IPS-15b (cell line): ENCODE results near the gene ELAVL4.
"Not testable (repeated sequence)": the region's sequence is repeated elsewhere in the genome, so short reads cannot be mapped to it uniquely, and the experiment has no call there.

Experiments
- H3K27me3 ChIP-seq: one replicate; pipeline ENCODE4 v1.6.1; 2013; ENCODE audit warnings: low read length; ENCODE audit not compliant: control insufficient read depth, insufficient read depth
- H3K36me3 ChIP-seq: one replicate; pipeline ENCODE4 v1.6.1; 2013; ENCODE audit warnings: low read length; ENCODE audit not compliant: control insufficient read depth, insufficient read depth
- H3K4me1 ChIP-seq: one replicate; pipeline ENCODE4 v1.6.1; 2013; ENCODE audit warnings: mild to moderate bottlenecking, low read length; ENCODE audit not compliant: control insufficient read depth, insufficient read depth
- H3K4me3 ChIP-seq: one replicate; pipeline ENCODE4 v1.5.1; 2013; ENCODE audit warnings: low read depth, low read length
- H3K9ac ChIP-seq: one replicate; pipeline ENCODE4 v1.6.1; 2013; ENCODE audit warnings: low read depth, mild to moderate bottlenecking, low read length
- H3K9me3 ChIP-seq: one replicate; pipeline ENCODE4 v1.6.1; 2013; ENCODE audit warnings: mild to moderate bottlenecking, low read length; ENCODE audit not compliant: control insufficient read depth, insufficient read depth

Gene ELAVL4

GRCh38 chr1:50158421-50158820, 49.7 kb downstream of the ELAVL4 start:
- no peak overlapping the region for H3K4me3 ChIP-seq
- no peaks in the 10 kb centered on the region for H3K9me3 ChIP-seq
- H3K27me3 ChIP-seq = no peaks in the 10 kb centered on the region
- no peak overlapping the region for H3K9ac ChIP-seq
- no peaks in the 10 kb centered on the region for H3K36me3 ChIP-seq
- no peaks in the 10 kb centered on the region for H3K4me1 ChIP-seq

- H3K4me3 ChIP-seq = no peak overlapping the region
- H3K9me3 ChIP-seq = no peaks in the 10 kb centered on the region
- H3K9ac ChIP-seq = no peak overlapping the region
- H3K27me3 ChIP-seq = no peaks in the 10 kb centered on the region
- no peaks in the 10 kb centered on the region for H3K4me1 ChIP-seq
- no peaks in the 10 kb centered on the region for H3K36me3 ChIP-seq
Measured at GRCh38 chr1:50163680-50164079, 55.0 kb downstream of the ELAVL4 start.

GRCh38 chr1:50166351-50166750, 57.6 kb downstream of the ELAVL4 start:
- not testable (repeated sequence) for H3K9me3 ChIP-seq

GRCh38 chr1:50172299-50172698, 63.6 kb downstream of the ELAVL4 start:
- H3K9ac ChIP-seq = no peak overlapping the region
- H3K9me3 ChIP-seq = no peaks in the 10 kb centered on the region
- no peaks in the 10 kb centered on the region for H3K27me3 ChIP-seq
- no peaks in the 10 kb centered on the region for H3K36me3 ChIP-seq
- H3K4me1 ChIP-seq = no peaks in the 10 kb centered on the region
- H3K4me3 ChIP-seq = no peak overlapping the region

More at GRCh38 chr1:50166351-50166750, 57.6 kb downstream of the ELAVL4 start:
- H3K4me3 ChIP-seq, H3K27me3 ChIP-seq, H3K4me1 ChIP-seq, H3K36me3 ChIP-seq, H3K9ac ChIP-seq: not testable (repeated sequence)

- Histone ChIP-seq H3K4me1 (no peaks in the 10 kb centered on the region), H3K4me3 (no peak overlapping the region), H3K36me3 (no peaks in the 10 kb centered on the region), H3K9ac (no peak overlapping the region), H3K9me3 (no peaks in the 10 kb centered on the region), H3K27me3 (no peaks in the 10 kb centered on the region)
Measured at GRCh38 chr1:50174101-50174500, 65.4 kb downstream of the ELAVL4 start.

GRCh38 chr1:50175719-50176639, 67.3 kb downstream of the ELAVL4 start:
- H3K27me3 ChIP-seq = no peaks in the 10 kb centered on the region
- no peak overlapping the region for H3K9ac ChIP-seq
- no peaks in the 10 kb centered on the region for H3K4me1 ChIP-seq
- H3K4me3 ChIP-seq = no peak overlapping the region
- H3K36me3 ChIP-seq = no peaks in the 10 kb centered on the region
- H3K9me3 ChIP-seq = no peaks in the 10 kb centered on the region

- H3K36me3 ChIP-seq = no peaks in the 10 kb centered on the region
- no peak overlapping the region for H3K9ac ChIP-seq
- no peaks in the 10 kb centered on the region for H3K4me1 ChIP-seq
Measured at GRCh38 chr1:50177994-50178393, 69.3 kb downstream of the ELAVL4 start.

GRCh38 chr1:50179639-50180038, 70.9 kb downstream of the ELAVL4 start:
- no peaks in the 10 kb centered on the region for H3K36me3 ChIP-seq
- no peaks in the 10 kb centered on the region for H3K9me3 ChIP-seq
- peaks cover 5% of the 10 kb centered on the region for H3K4me1 ChIP-seq
- no peak overlapping the region for H3K9ac ChIP-seq
- no peaks in the 10 kb centered on the region for H3K27me3 ChIP-seq
- H3K4me3 ChIP-seq = no peak overlapping the region

More at GRCh38 chr1:50177994-50178393, 69.3 kb downstream of the ELAVL4 start:
- no peak overlapping the region for H3K4me3 ChIP-seq
- no peaks in the 10 kb centered on the region for H3K27me3 ChIP-seq
- no peaks in the 10 kb centered on the region for H3K9me3 ChIP-seq

- no peaks in the 10 kb centered on the region for H3K36me3 ChIP-seq
- H3K27me3 ChIP-seq = no peaks in the 10 kb centered on the region
- peaks cover 5% of the 10 kb centered on the region for H3K4me1 ChIP-seq
- H3K4me3 ChIP-seq = no peak overlapping the region
- no peak overlapping the region for H3K9ac ChIP-seq
- H3K9me3 ChIP-seq = no peaks in the 10 kb centered on the region
Measured at GRCh38 chr1:50180367-50180766, 71.6 kb downstream of the ELAVL4 start.

- no peaks in the 10 kb centered on the region for H3K27me3 ChIP-seq
- no peak overlapping the region for H3K4me3 ChIP-seq
- no peaks in the 10 kb centered on the region for H3K9me3 ChIP-seq
- H3K4me1 ChIP-seq = peaks cover 5% of the 10 kb centered on the region
- H3K9ac ChIP-seq = no peak overlapping the region
- H3K36me3 ChIP-seq = no peaks in the 10 kb centered on the region
Measured at GRCh38 chr1:50181027-50181663, 72.4 kb downstream of the ELAVL4 start.

GRCh38 chr1:50183378-50184133, 74.8 kb downstream of the ELAVL4 start:
- peaks cover 5% of the 10 kb centered on the region for H3K4me1 ChIP-seq
- H3K4me3 ChIP-seq = no peak overlapping the region
- H3K36me3 ChIP-seq = no peaks in the 10 kb centered on the region
- no peaks in the 10 kb centered on the region for H3K27me3 ChIP-seq
- H3K9ac ChIP-seq = no peak overlapping the region
- H3K9me3 ChIP-seq = no peaks in the 10 kb centered on the region
